Measurements from ENCODE around the gene NAA38.

DNA sequence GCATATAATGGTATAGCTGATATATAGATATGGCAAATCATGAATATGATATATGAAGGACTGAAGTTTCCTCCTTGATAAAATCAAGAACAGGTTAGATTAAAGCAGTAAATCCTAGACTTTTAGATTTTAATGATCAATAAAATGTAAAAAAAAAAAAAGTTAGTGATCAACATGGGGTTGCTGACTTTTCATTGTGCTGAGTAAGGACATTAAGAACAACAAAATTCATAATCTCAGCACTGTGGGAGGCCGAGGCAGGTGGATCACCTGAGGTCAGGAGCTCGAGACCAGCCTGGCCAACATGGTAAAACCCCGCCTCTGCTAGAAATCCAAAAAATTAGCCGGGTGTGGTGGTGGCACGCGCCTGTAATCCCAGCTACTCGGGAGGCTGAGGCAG lies 20.9 kb upstream of the NAA38 start:
- TF ChIP-seq CTCF (optimal IDR thresholded peaks at IDR 0.05 in 1 of 3, IDR thresholded peaks at IDR 0.05 in 1 of 3, conservative IDR thresholded peaks at IDR 0.05 in 1 of 3; ENCODE audit: extremely low read depth in 1 of 3, insufficient read depth in 2 of 3, low read length in 3 of 3): no peak
- no peak for TF ChIP-seq EZH2 (IDR thresholded peaks at IDR 0.05; ENCODE audit: low read length)
